ENCODE data around the gene OR52B2. TPM values are rescaled to one million over a fixed set of nuclear protein-coding genes. Genes with fewer than 3 reads are reported as not detected.

Gene OR52B2
- total RNA-seq (2014; rRNA removed; shearing (Covaris generic)) (not detected in 2 replicates), polyA plus RNA-seq (2016; fragmentation: Nextera tagmentation; extraction: Ambion mirVana) (not detected in 2 replicates)
- long read RNA-seq, result 0 reads

- Mint-ChIP-seq H3K27ac (no peak within 1 kb of the TSS), H3K9me3 (peaks cover 4% of the 10 kb centered on the region; the same call in 2 of the 3 replicates), H3K36me3 (ENCODE audit: low read depth) (peaks cover 3% of the 10 kb centered on the region; the same call in 1 of the 3 replicates), H3K4me3 (no peak within 1 kb of the TSS), H3K4me1 (peaks cover 6% of the 10 kb centered on the region), H3K27me3 (ENCODE audit: insufficient read depth, low read depth, poor library complexity) (peaks cover 2% of the 10 kb centered on the region)
- DNase-seq (ENCODE audit: low spot score) (no peak), ATAC-seq (no peak)
- H3K36me3 ChIP-seq (ENCODE audit: insufficient read depth), result no peaks in the 10 kb centered on the region
- no peak within 1 kb of the TSS for H3K27ac ChIP-seq (ENCODE audit: low read depth)
- no peak for TF ChIP-seq ZNF462 (CRISPR knock-in tag; IDR thresholded peaks at IDR 0.05)
- TF ChIP-seq REST (IDR thresholded peaks at IDR 0.05; ENCODE audit: unreplicated experiment), result no peak
- no peak for TF ChIP-seq CTCF (conservative IDR thresholded peaks at IDR 0.05; ENCODE audit: low read depth in 2 of 2)
- TF ChIP-seq CREB1 (CRISPR knock-in tag; IDR thresholded peaks at IDR 0.05; ENCODE audit: low read depth), result no peak
- TF ChIP-seq NANOG (IDR thresholded peaks at IDR 0.05; ENCODE audit: borderline replicate concordance), result no peak
- TF ChIP-seq POLR2AphosphoS5 (IDR thresholded peaks at IDR 0.05; ENCODE audit: low read depth), result no peak
- TF ChIP-seq STAT1 (IDR thresholded peaks at IDR 0.05; ENCODE audit: unreplicated experiment), result no peak
- H3K4me3 ChIP-seq, result no peak within 1 kb of the TSS
- H3K4me2 ChIP-seq, result no peak within 1 kb of the TSS
- H3K79me2 ChIP-seq (replicated peaks; ENCODE audit: insufficient read depth), result no peaks in the 10 kb centered on the region
- H3F3A ChIP-seq (replicated peaks; ENCODE audit: low read depth), result no peaks in the 10 kb centered on the region
- peaks cover 4% of the 10 kb centered on the region; the same call in 1 of the 2 replicates for H3K9me2 ChIP-seq (ENCODE audit: insufficient read depth)
- H3K27me3 ChIP-seq (ENCODE audit: insufficient read depth), result no peaks in the 10 kb centered on the region
- H3K4me1 ChIP-seq (ENCODE audit: insufficient read depth), result no peaks in the 10 kb centered on the region
- H2AFZ ChIP-seq, result no peak within 1 kb of the TSS
- H4K20me1 ChIP-seq (replicated peaks; ENCODE audit: insufficient read depth), result no peaks in the 10 kb centered on the region
Measured at GRCh38 chr11:6170226-6170625, at the start of gene OR52B2. Gene OR52B2, minus strand, starts transcription at chr11:6170326. Its CDS starts 0 bp downstream, at chr11:6170326.
